ENCODE data around the gene SLC2A4RG. TPM values are rescaled to one million over a fixed set of nuclear protein-coding genes. Genes with fewer than 3 reads are reported as not detected.

The SLC2A4RG gene
- total and polyA plus RNA-seq, 2 of the 13 experiments (the other 11 are each of a cell fraction or from before 2014, with no cell fraction given): 91.4 to 95.9 TPM

GRCh38 chr20:63765082-63765873 is 25.7 kb downstream of the SLC2A4RG start (continued):
- TF ChIP-seq REST (IDR thresholded peaks at IDR 0.05; ENCODE audit: borderline replicate concordance in 1 of 2, low read depth in 1 of 2, low read length in 2 of 2): no peak
- peak; percentile 40; the same call in 1 of the 2 replicates for TF ChIP-seq ZHX2 (IDR thresholded peaks at IDR 0.05; ENCODE audit: low read depth)
- no peak for TF ChIP-seq ZHX2 (CRISPR knock-in tag; IDR thresholded peaks at IDR 0.05; ENCODE audit: borderline replicate concordance)
- TF ChIP-seq ZBTB20 (CRISPR knock-in tag; IDR thresholded peaks at IDR 0.05; ENCODE audit: borderline replicate concordance, low read depth): peak; percentile 82; the same call in 1 of the 2 replicates
- no peak for TF ChIP-seq GMEB2 (CRISPR knock-in tag; IDR thresholded peaks at IDR 0.05; ENCODE audit: low read depth)
- no peak for TF ChIP-seq ZNF597 (CRISPR knock-in tag; IDR thresholded peaks at IDR 0.05)
- no peak for TF ChIP-seq FIP1L1 (IDR thresholded peaks at IDR 0.05; ENCODE audit: borderline replicate concordance, insufficient read depth, low read depth, low read length)
- TF ChIP-seq PRPF4 (IDR thresholded peaks at IDR 0.05; ENCODE audit: low read depth, low read length, poor library complexity, severe bottlenecking): no peak
- TF ChIP-seq XRCC5 (optimal IDR thresholded peaks at IDR 0.05; ENCODE audit: low read length): peak; percentile 50
- no peak for TF ChIP-seq CENPBD1 (CRISPR knock-in tag; IDR thresholded peaks at IDR 0.05; ENCODE audit: borderline replicate concordance, low read depth)
- no peak for TF ChIP-seq SUZ12 (IDR thresholded peaks at IDR 0.05; ENCODE audit: low read depth, low read length)
- TF ChIP-seq NR2F6 (IDR thresholded peaks at IDR 0.05): peak; percentile 28; the same call in 1 of the 2 replicates
- TF ChIP-seq NR2F6 (CRISPR knock-in tag; IDR thresholded peaks at IDR 0.05): no peak
- TF ChIP-seq ZNF232 (CRISPR knock-in tag; IDR thresholded peaks at IDR 0.05; ENCODE audit: borderline replicate concordance): 0 out of 2 replicates have a peak, but pooled peaks have one; percentile 37
- TF ChIP-seq HNRNPL (IDR thresholded peaks at IDR 0.05; ENCODE audit: low read depth, low read length): no peak

All from HepG2 (cell line).